Fibroblast of lung (primary cell): Measurements from ENCODE around the gene RIBC2. TPM values are rescaled to one million over a fixed set of nuclear protein-coding genes. Genes with fewer than 3 reads are reported as not detected.

Experiments used
- DNase-seq, 2 donors: peaks; one replicate each; pipeline versions ENCODE4 v3.0.0 to v3.0.0-alpha.2; 2010; ENCODE audit warnings: low read depth in 2 of 2
- H2AFZ ChIP-seq: 2 replicates; pipeline ENCODE4 v1.5.1; 2012; ENCODE audit warnings: low read length, control low read depth, inconsistent platforms
- H3K27ac ChIP-seq: 2 replicates; pipeline ENCODE4 v1.5.1; 2011; ENCODE audit warnings: low read length, control low read depth; ENCODE audit not compliant: insufficient read depth
- H3K27me3 ChIP-seq: 2 replicates; pipeline ENCODE4 v1.5.1; 2011; ENCODE audit warnings: mild to moderate bottlenecking, low read length; ENCODE audit not compliant: control insufficient read depth, insufficient read depth
- H3K36me3 ChIP-seq: 2 replicates; pipeline ENCODE4 v1.5.1; 2011; ENCODE audit warnings: low read length; ENCODE audit not compliant: control insufficient read depth, insufficient read depth
- H3K4me1 ChIP-seq: 2 replicates; pipeline ENCODE4 v1.5.1; 2011; ENCODE audit warnings: low read length; ENCODE audit not compliant: control insufficient read depth, insufficient read depth; ENCODE audit errors: extremely low read depth
- H3K4me2 ChIP-seq: 2 replicates; pipeline ENCODE4 v1.5.1; 2011; ENCODE audit warnings: low read length, control low read depth; ENCODE audit not compliant: insufficient read depth; ENCODE audit errors: extremely low read depth
- H3K4me3 ChIP-seq, 4 experiments: fragments of 200-600 bp in 1 of 4; sonication (generic) in 1 of 4; replicated peaks in 1 of 4; 2 replicates each; pipeline ENCODE4 v1.5.1; 2011 to 2016; ENCODE audit warnings: low read length in 4 of 4, low read depth in 3 of 4, mild to moderate bottlenecking in 3 of 4, control low read depth in 2 of 4, inconsistent platforms in 1 of 4, mixed read lengths in 1 of 4; ENCODE audit not compliant: insufficient read depth in 1 of 4; ENCODE audit errors: control extremely low read depth in 1 of 4
- H3K79me2 ChIP-seq: 2 replicates; pipeline ENCODE4 v1.5.1; 2012; ENCODE audit warnings: mild to moderate bottlenecking, low read length, inconsistent platforms; ENCODE audit not compliant: control insufficient read depth, insufficient read depth
- H3K9ac ChIP-seq: 2 replicates; pipeline ENCODE4 v1.5.1; 2011; ENCODE audit warnings: mild to moderate bottlenecking, low read length, control low read depth; ENCODE audit not compliant: insufficient read depth
- H3K9me3 ChIP-seq: 2 replicates; pipeline ENCODE4 v1.5.1; 2012; ENCODE audit warnings: low read depth, low read length; ENCODE audit not compliant: control insufficient read depth, insufficient read depth
- H4K20me1 ChIP-seq: 2 replicates; pipeline ENCODE4 v1.5.1; 2011; ENCODE audit warnings: low read length; ENCODE audit not compliant: control insufficient read depth, insufficient read depth; ENCODE audit errors: extremely low read depth
- EZH2 ChIP-seq: IDR thresholded peaks from 2 replicates; pipeline ENCODE4 v1.5.1; 2012; ENCODE audit warnings: low read length, control low read depth, mild to moderate bottlenecking; ENCODE audit errors: missing control alignments
- polyA plus RNA-seq, 2 donors: library from polyadenylated mRNA; depleted of rRNA in 1 of 2; stranded (reverse) in 1 of 2; unstranded in 1 of 2; fragments of >200 nt; gene quantifications; 2 replicates each; pipeline ENCODE4 v1.2.1, GENCODE V29; 2011 to 2012; ENCODE audit warnings: missing spikeins in 1 of 2
- total RNA-seq: library from RNA; depleted of rRNA; stranded (reverse); fragments of >200 nt; gene quantifications from 2 replicates; pipeline ENCODE4 v1.2.1, GENCODE V29; 2014
- TF ChIP-seq, protein P1 (sequence below), 2 donors: IDR thresholded peaks in 1 of 2; conservative IDR thresholded peaks in 1 of 2; 1 replicate in 1 of 2; 2 replicates in 1 of 2; pipeline ENCODE4 v1.5.1; 2011 to 2012; ENCODE audit warnings: low read length in 2 of 2, control low read depth in 1 of 2, inconsistent platforms in 1 of 2, low read depth in 1 of 2, mild to moderate bottlenecking in 1 of 2

Gene RIBC2
- total and polyA plus RNA-seq, 2 donors (not counting 1 experiment from before 2014, with no cell fraction given), result 1.6 TPM; not detected in 1

- Histone ChIP-seq H3K27me3 (no peaks in the 10 kb centered on the region), H3K9me3 (no peaks in the 10 kb centered on the region), H2AFZ (no peak overlapping the region), H4K20me1 (no peaks in the 10 kb centered on the region), H3K9ac (no peak overlapping the region), H3K4me2 (no peak overlapping the region), H3K4me3 (no peak overlapping the region), H3K27ac (no peak overlapping the region), H3K4me1 (no peaks in the 10 kb centered on the region), H3K36me3 (no peaks in the 10 kb centered on the region), H3K79me2 (no peaks in the 10 kb centered on the region)
- DNase-seq, result no peak
- TF ChIP-seq EZH2, result no peak
- TF ChIP-seq, protein P1, sequence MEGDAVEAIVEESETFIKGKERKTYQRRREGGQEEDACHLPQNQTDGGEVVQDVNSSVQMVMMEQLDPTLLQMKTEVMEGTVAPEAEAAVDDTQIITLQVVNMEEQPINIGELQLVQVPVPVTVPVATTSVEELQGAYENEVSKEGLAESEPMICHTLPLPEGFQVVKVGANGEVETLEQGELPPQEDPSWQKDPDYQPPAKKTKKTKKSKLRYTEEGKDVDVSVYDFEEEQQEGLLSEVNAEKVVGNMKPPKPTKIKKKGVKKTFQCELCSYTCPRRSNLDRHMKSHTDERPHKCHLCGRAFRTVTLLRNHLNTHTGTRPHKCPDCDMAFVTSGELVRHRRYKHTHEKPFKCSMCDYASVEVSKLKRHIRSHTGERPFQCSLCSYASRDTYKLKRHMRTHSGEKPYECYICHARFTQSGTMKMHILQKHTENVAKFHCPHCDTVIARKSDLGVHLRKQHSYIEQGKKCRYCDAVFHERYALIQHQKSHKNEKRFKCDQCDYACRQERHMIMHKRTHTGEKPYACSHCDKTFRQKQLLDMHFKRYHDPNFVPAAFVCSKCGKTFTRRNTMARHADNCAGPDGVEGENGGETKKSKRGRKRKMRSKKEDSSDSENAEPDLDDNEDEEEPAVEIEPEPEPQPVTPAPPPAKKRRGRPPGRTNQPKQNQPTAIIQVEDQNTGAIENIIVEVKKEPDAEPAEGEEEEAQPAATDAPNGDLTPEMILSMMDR (conservative IDR thresholded peaks at IDR 0.05 in 1 of 2, IDR thresholded peaks at IDR 0.05 in 1 of 2; ENCODE audit: low read depth in 1 of 2, low read length in 2 of 2), result no peak
Measured at GRCh38 chr22:45376009-45376408, 37.5 kb upstream of the RIBC2 start.

- no peak overlapping the region for H3K4me2 ChIP-seq
- peak in 1 of 2 donors; percentile 8 for DNase-seq
- no peak overlapping the region for H2AFZ ChIP-seq
- H3K9me3 ChIP-seq, result no peaks in the 10 kb centered on the region
- H3K9ac ChIP-seq, result no peak overlapping the region
- no peaks in the 10 kb centered on the region for H3K4me1 ChIP-seq
- no peak overlapping the region for H3K27ac ChIP-seq
- H3K4me3 ChIP-seq, result no peak overlapping the region
- no peak for TF ChIP-seq EZH2
- TF ChIP-seq, protein P1 (conservative IDR thresholded peaks at IDR 0.05 in 1 of 2, IDR thresholded peaks at IDR 0.05 in 1 of 2; ENCODE audit: low read depth in 1 of 2, low read length in 2 of 2), result no peak
- H3K79me2 ChIP-seq, result no peaks in the 10 kb centered on the region
- no peaks in the 10 kb centered on the region for H3K27me3 ChIP-seq
- no peaks in the 10 kb centered on the region for H4K20me1 ChIP-seq
- no peaks in the 10 kb centered on the region for H3K36me3 ChIP-seq
Measured at GRCh38 chr22:45376703-45377102, 36.8 kb upstream of the RIBC2 start.

GRCh38 chr22:45381348-45381747 lies 32.1 kb upstream of the RIBC2 start:
- Histone ChIP-seq H4K20me1 (no peaks in the 10 kb centered on the region), H2AFZ (no peak overlapping the region), H3K79me2 (no peaks in the 10 kb centered on the region), H3K4me2 (no peak overlapping the region), H3K4me3 (no peak overlapping the region), H3K27ac (no peak overlapping the region), H3K9me3 (no peaks in the 10 kb centered on the region), H3K4me1 (no peaks in the 10 kb centered on the region), H3K36me3 (no peaks in the 10 kb centered on the region), H3K9ac (no peak overlapping the region), H3K27me3 (no peaks in the 10 kb centered on the region)
- DNase-seq, result no peak
- TF ChIP-seq, protein P1 (conservative IDR thresholded peaks at IDR 0.05 in 1 of 2, IDR thresholded peaks at IDR 0.05 in 1 of 2; ENCODE audit: low read depth in 1 of 2, low read length in 2 of 2), result no peak
- no peak for TF ChIP-seq EZH2
